GM12878 (cell line): ENCODE measurements around the gene DUSP12. TPM values are rescaled to one million over a fixed set of nuclear protein-coding genes. Genes with fewer than 3 reads are reported as not detected.
"Not testable (repeated sequence)": the region's sequence is repeated elsewhere in the genome, so short reads cannot be mapped to it uniquely, and the experiment has no call there.

Experiments
- ATAC-seq: fragments of 200-7000 bp; cut with Tn5 transposase; 3 replicates; pipeline ENCODE4 v1.9.1; 2020; ENCODE audit warnings: mild to moderate bottlenecking, moderate library complexity
- BruUV-seq: library from RNA; stranded (reverse); fragments of 400-500 nt; replicated peaks from 2 replicates; lab custom pipeline; 2021; lab: Mats Ljungman, UMichigan
- CTCF ChIA-PET: fragments of 300-600 bp; sonication (Branson Sonifier 250); formaldehyde crosslinking; extraction: SDS; loops from one replicate; lab custom pipeline; 2021; ENCODE audit warnings: inconsistent platforms; lab: Yijun Ruan, JAX
- POLR2A ChIA-PET: fragments of 350-600 bp; formaldehyde crosslinking; extraction: SDS; loops from one replicate; lab custom pipeline; 2021; ENCODE audit warnings: inconsistent platforms; lab: Charles Lee
- RAD21 ChIA-PET: fragments of 300-600 bp; sonication (Branson Sonifier 250); formaldehyde crosslinking; loops from one replicate; lab custom pipeline; 2023; ENCODE audit warnings: antibody characterized with exemption; ENCODE audit not compliant: unreplicated experiment; lab: Charles Lee
- SMC1A ChIA-PET: fragments of 300-600 bp; sonication (Branson Sonifier 250); formaldehyde crosslinking; loops from one replicate; lab custom pipeline; 2023; ENCODE audit not compliant: unreplicated experiment, uncharacterized antibody; lab: Charles Lee
- DNase-seq: peaks from one replicate; pipeline ENCODE4 v3.0.0-alpha.2; 2011; ENCODE audit warnings: low read depth, low spot score
- FAIRE-seq: peaks from 3 replicates; lab custom pipeline; 2011; peaks lifted over from hg19 to GRCh38; lab: Jason Lieb, UNC
- H2AFZ ChIP-seq: 2 replicates; pipeline ENCODE4 v1.6.0; 2011; ENCODE audit warnings: low read depth, low read length, control low read depth; ENCODE audit not compliant: control insufficient read depth
- H3K27ac ChIP-seq: 2 replicates; pipeline ENCODE4 v1.5.1; 2011; ENCODE audit warnings: control low read depth; ENCODE audit not compliant: control insufficient read depth, insufficient read depth
- H3K27me3 ChIP-seq, 2 experiments: replicated peaks in 1 of 2; 2 replicates each; pipeline versions ENCODE4 v1.6.0 to v1.6.1; 2011; ENCODE audit warnings: low read length in 1 of 2; ENCODE audit not compliant: control insufficient read depth in 2 of 2, insufficient read depth in 2 of 2
- H3K36me3 ChIP-seq, 2 experiments: 2 replicates each; pipeline ENCODE4 v1.5.1; 2011; ENCODE audit warnings: low read length in 1 of 2; ENCODE audit not compliant: control insufficient read depth in 2 of 2, insufficient read depth in 2 of 2
- H3K4me1 ChIP-seq: 2 replicates; pipeline ENCODE4 v1.6.1; 2011; ENCODE audit warnings: mild to moderate bottlenecking, low read length, moderate library complexity, mixed read lengths; ENCODE audit not compliant: control insufficient read depth, insufficient read depth
- H3K4me2 ChIP-seq: 2 replicates; pipeline ENCODE4 v1.6.0; 2011; ENCODE audit warnings: control low read depth; ENCODE audit not compliant: control insufficient read depth, insufficient read depth
- H3K4me3 ChIP-seq: fragments of 200-600 bp; sonication (generic); 2 replicates; pipeline ENCODE4 v1.5.1; 2016
- H3K79me2 ChIP-seq: 2 replicates; pipeline ENCODE4 v1.6.0; 2011; ENCODE audit warnings: low read length; ENCODE audit not compliant: control insufficient read depth, insufficient read depth
- H3K9ac ChIP-seq: 2 replicates; pipeline ENCODE4 v1.8.0; 2011; ENCODE audit warnings: low read length, control low read depth, mixed read lengths; ENCODE audit not compliant: control insufficient read depth, insufficient read depth
- H3K9me3 ChIP-seq: replicated peaks from 3 replicates; pipeline ENCODE4 v1.5.1; 2011; ENCODE audit warnings: mild to moderate bottlenecking, low read length; ENCODE audit not compliant: control insufficient read depth, insufficient read depth
- H4K20me1 ChIP-seq: 2 replicates; pipeline ENCODE4 v1.6.0; 2011; ENCODE audit not compliant: control insufficient read depth, insufficient read depth
- PAX5 ChIP-seq: IDR thresholded peaks from 2 replicates; pipeline ENCODE4 v1.6.1; 2011; ENCODE audit warnings: low read depth, low read length, borderline replicate concordance
- WGBS: methylation state at CpG from one replicate; pipeline ENCODE4 v1.1.6; 2016; ENCODE audit warnings: low lambda C conversion rate; ENCODE audit not compliant: insufficient replicate concordance, insufficient coverage; ENCODE audit errors: missing lambda C conversion rate; 5-methylcytosine and 5-hydroxymethylcytosine counted together
- in situ Hi-C: fragments of 300-500 bp; cut with MboI; formaldehyde crosslinking; loops from 9 replicates; pipeline ENCODE4 v1.14.3; 2018; ENCODE audit warnings: mixed read lengths
- intact Hi-C: fragments of 100-400 bp; cut with micrococcal nuclease; formaldehyde crosslinking; loops from one replicate; pipeline ENCODE4 v1.14.2; 2022; ENCODE audit not compliant: unreplicated experiment
- polyA plus RNA-seq, 11 experiments: library from polyadenylated mRNA; depleted of rRNA in 4 of 11; unstranded in 6 of 11; stranded (reverse) in 5 of 11; fragments of >200 nt; fragmentation: Nextera tagmentation in 4 of 11; fragmentation: Illumina TruSeq in 1 of 11; extraction: Ambion mirVana in 4 of 11; extraction: Trizol in 1 of 11; gene quantifications; 1 replicate in 1 of 11; 2 replicates in 10 of 11; pipeline versions ENCODE4 v1.2.1 to v1.2.3, GENCODE V29; 2011 to 2016; ENCODE audit warnings: inconsistent platforms in 2 of 11, missing spikeins in 2 of 11, low read depth in 1 of 11
- total RNA-seq, 4 experiments: library from RNA; depleted of rRNA in 3 of 4; stranded (reverse); fragments of >200 nt in 3 of 4; fragmentation: Illumina TruSeq in 1 of 4; extraction: Trizol in 1 of 4; gene quantifications; 2 replicates each; pipeline versions ENCODE4 v1.2.1 to v1.2.3, GENCODE V29; 2013 to 2021
- TF ChIP-seq, protein P1 (sequence below): fragments of 450-650 bp; IDR thresholded peaks from 2 replicates; pipeline ENCODE4 v1.6.1; 2016; ENCODE audit warnings: mild to moderate bottlenecking

DUSP12 gene
- total and polyA plus RNA-seq, 10 of the 15 experiments (the other 5 are each of a cell fraction or from before 2014, with no cell fraction given): 7.0 to 51.5 (median 35.4) TPM

DNA sequence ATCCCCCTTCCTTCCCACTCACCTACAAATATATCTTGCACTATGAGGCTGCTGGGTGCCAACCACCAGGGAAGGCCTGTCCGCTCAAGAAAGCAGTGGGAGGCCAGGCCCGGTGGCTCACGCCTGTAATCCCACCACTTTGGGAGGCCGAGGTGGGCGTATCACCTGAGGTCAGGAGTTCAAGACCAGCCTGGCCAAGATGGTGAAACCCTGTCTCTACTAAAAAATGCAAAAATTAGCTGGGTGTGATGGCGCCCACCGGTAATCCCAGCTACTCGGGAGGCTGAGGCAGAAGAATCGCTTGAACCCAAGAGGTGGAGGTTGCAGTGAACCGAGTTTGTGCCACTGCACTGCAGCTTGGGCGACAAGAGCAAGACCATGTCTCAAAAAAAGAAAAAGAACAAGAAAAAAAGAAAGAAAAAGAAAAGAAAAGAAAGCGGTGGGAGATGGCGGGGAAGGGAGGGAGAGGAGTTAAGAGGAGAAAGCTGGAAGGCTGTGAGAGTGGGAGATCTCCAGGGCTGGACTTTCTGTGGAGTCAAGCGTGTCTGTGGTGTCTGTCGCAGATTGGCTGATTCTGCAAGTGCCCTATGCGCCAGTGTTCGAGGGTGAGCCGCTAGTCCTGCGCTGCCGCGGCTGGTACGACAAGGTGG lies 24.2 kb upstream of the DUSP12 start:
- intact Hi-C loops, BruUV-seq, DNase-seq, H3K36me3 ChIP-seq, ATAC-seq, H3K9me3 ChIP-seq, H4K20me1 ChIP-seq, FAIRE-seq, in situ Hi-C loops, H3K27me3 ChIP-seq: not testable (repeated sequence)
- ChIA-PET CTCF (interaction anchor here (0.9 to 5.8 kb wide), 8 partner anchors 8 to 238 kb away, joined by 3 to 86 read pairs (median 5); partner anchors contain the start of gene FCRLA), SMC1A (interaction anchor here (1.3 to 6.4 kb wide), 5 partner anchors 11 to 36 kb away, joined by 6 to 84 read pairs (median 21); partner anchors contain the start of gene FCRLA), POLR2A (interaction anchor here (1.0 to 4.6 kb wide), 4 partner anchors 9 to 37 kb away, joined by 3 to 34 read pairs (median 4); no protein-coding TSS in a partner anchor), RAD21 (interaction anchor here (0.8 to 6.1 kb wide), 5 partner anchors 9 to 186 kb away, joined by 3 to 85 read pairs (median 6); partner anchors contain the start of gene FCRLA)
- peak overlapping the region; percentile 88; the same call in 1 of the 2 replicates for H3K4me3 ChIP-seq
- 45% methylated on average over 21 of the region's 22 CpGs for WGBS
- peak overlapping the region; percentile 75 for H3K9ac ChIP-seq
- H3K79me2 ChIP-seq: peaks cover 12% of the 10 kb centered on the region
- peak overlapping the region; percentile 78 for H3K27ac ChIP-seq
- peaks cover 50% of the 10 kb centered on the region for H3K4me1 ChIP-seq
- peak overlapping the region; percentile 95 for H3K4me2 ChIP-seq
- TF ChIP-seq PAX5: peak; percentile 11; the same call in 1 of the 2 replicates
- TF ChIP-seq, protein P1, sequence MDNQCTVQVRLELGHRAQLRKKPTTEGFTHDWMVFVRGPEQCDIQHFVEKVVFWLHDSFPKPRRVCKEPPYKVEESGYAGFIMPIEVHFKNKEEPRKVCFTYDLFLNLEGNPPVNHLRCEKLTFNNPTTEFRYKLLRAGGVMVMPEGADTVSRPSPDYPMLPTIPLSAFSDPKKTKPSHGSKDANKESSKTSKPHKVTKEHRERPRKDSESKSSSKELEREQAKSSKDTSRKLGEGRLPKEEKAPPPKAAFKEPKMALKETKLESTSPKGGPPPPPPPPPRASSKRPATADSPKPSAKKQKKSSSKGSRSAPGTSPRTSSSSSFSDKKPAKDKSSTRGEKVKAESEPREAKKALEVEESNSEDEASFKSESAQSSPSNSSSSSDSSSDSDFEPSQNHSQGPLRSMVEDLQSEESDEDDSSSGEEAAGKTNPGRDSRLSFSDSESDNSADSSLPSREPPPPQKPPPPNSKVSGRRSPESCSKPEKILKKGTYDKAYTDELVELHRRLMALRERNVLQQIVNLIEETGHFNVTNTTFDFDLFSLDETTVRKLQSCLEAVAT: 0 out of 2 replicates have a peak, but pooled peaks have one; percentile 48
- TF ChIP-seq, all 136 proteins: peak for 2; not testable (repeated sequence) for 134
- peak overlapping the region; percentile 11 for H2AFZ ChIP-seq
